NOMO-1 treated with dmso at 0.1 percent for 144 hours (cell line): Measurements from ENCODE around the gene RNU1-4.
"Not testable (repeated sequence)": the region's sequence is repeated elsewhere in the genome, so short reads cannot be mapped to it uniquely, and the experiment has no call there.

Experiments used
- DNase-seq: peaks from one replicate; lab custom pipeline; 2025; ENCODE audit not compliant: unreplicated experiment; lab: John Stamatoyannopoulos, UW

Gene RNU1-4

GRCh38 chr1:16708704-16709103 is 31.6 kb upstream of the RNU1-4 start:
- not testable (repeated sequence) for DNase-seq

DNA sequence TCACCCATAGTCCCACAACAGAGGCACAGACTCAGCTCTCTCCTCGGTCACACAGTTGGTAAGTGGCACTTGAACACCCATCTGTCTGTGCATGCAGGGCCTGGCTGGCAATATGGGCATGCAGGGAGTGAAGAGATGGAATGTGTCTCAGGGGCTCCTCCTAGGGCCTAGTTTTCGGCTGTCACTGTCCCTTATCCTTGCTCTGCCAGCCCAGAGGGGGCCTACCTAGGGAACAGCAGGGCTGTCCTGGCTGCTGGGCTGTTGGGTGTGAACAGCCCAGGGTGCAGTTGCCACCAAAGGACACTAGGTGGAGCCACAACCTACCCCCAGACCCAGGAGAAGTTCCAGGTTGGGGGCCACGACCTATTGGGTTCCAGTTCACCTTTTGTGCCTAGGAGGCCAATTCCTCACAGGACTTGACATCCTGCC is 30.6 kb upstream of the RNU1-4 start:
- not testable (repeated sequence) for DNase-seq

GRCh38 chr1:16710618-16711017 is 29.7 kb upstream of the RNU1-4 start:
- not testable (repeated sequence) for DNase-seq

DNA sequence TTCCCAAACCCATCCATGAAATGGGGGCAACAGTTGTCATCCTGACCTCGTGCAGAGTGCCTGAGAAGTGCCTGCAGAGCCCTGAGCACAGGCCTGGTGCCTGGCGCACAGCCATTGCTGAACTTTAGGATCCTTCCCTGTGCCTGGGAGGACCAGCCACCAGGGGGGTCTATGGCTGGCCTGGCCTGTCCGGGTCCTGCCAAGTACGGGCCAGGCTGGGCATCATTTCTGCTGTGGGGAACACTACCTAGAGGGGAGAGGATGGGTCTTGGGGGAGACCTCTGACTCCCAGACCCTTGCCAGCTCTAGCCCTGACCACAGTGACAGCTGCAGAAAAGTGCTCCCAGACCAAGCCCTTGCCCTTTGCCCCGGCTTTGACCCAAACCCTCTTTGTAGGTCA is 28.2 kb upstream of the RNU1-4 start:
- DNase-seq, result not testable (repeated sequence)

- not testable (repeated sequence) for DNase-seq
These were observed 27.7 kb upstream of the RNU1-4 start for GRCh38 chr1:16712582-16712981.

GRCh38 chr1:16712984-16713383 is 27.3 kb upstream of the RNU1-4 start:
- DNase-seq, result not testable (repeated sequence)

DNA sequence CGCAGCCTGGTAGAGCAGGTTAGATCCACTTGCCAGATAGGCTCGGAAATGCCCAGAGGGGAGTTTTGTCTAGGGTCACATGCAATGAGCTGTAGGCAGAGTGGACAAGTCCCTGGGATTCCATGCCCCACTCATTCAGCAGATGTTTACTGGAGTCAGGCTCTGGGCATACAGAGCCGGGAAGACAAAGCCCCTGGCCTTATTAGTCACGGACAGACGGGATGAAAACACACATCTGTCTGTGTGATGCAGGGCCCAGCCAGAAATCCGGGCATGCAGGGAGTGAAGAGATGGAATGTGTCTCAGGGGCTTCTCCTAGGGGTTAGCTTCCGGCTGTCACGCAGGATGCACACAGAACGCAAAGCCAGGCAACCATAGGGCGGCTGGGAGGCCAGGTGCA is 26.8 kb upstream of the RNU1-4 start:
- DNase-seq, result not testable (repeated sequence)

- DNase-seq, result no peak
These were observed 23.5 kb upstream of the RNU1-4 start for GRCh38 chr1:16716691-16717335.

DNA sequence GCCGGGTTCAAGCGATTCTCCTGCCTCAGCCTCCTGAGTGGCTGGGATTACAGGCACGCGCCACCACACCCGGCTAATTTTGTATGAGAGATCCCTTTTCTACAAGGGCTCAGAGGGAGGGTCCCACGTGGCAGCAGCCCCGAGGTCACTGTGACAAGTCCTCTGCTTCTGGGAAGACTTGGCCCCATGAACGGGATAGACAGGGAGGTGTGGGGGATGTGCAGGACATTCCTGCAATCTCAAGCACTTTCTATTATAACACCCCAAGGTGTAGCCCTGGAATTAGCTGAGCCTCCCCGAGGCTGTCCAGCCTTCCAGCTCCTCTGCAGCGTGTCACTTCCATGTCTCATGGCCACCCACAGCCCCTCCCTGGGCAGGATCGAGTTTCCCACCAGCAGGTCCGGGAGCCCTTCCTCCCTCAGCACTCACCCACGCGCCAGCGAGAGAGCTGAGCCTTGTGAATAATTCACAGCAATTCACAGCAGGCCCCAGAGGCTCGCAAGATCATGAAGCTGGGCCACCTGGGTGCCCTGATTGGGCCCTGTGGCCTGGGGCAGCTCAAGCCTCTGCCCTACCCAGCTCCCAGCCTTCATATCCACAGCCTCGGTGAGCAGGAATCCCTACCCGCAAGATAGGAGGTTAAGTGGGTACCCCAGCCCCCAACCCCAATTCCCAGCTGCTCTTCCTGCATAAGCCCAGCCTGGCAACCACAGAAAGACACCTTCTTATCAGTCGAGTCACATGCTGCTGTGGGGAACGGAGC is 22.8 kb upstream of the RNU1-4 start:
- DNase-seq, result no peak

DNA sequence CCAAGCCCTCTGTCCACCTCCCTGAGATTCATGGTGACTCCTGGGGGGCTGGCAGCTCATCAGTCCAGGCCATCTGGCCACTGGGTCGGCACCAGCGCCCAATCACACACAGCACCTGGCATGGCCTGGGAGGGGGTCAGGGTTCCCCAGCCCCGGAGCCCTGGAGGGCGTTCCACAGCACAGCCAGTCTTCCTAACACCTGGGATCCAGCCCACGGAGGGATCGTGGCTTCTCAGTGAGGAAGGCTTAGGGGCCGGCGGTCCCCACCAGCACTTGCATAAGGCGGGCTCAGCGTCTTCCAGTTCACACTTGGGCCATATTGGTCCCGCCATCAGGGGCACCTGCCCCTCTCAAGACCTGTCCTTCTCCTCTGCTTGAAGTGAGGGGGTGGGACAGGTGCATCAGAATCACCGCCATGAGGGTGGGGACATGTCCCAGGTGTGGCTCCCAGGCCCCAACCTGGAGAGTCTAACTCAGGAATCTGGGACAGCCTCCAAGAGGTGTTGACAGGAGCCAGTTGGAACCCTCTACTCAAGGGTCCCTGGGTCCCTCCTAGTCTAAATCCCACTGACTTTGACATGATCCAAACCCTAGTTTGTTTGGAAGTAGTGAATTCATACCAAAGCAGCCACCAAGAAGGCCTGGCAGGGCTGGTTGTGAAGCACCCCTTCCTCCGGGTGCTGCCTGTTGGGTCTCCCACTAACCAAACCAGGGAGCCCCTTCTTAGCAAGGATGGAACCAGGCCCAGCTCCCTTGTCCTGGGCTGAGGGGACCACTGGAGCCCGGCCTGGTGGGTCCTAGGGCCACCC is 22.0 kb upstream of the RNU1-4 start:
- DNase-seq, result not testable (repeated sequence)

GRCh38 chr1:16718908-16719533 is 21.3 kb upstream of the RNU1-4 start:
- no peak for DNase-seq

- no peak for DNase-seq
These were observed 20.6 kb upstream of the RNU1-4 start for GRCh38 chr1:16719571-16720350.

DNA sequence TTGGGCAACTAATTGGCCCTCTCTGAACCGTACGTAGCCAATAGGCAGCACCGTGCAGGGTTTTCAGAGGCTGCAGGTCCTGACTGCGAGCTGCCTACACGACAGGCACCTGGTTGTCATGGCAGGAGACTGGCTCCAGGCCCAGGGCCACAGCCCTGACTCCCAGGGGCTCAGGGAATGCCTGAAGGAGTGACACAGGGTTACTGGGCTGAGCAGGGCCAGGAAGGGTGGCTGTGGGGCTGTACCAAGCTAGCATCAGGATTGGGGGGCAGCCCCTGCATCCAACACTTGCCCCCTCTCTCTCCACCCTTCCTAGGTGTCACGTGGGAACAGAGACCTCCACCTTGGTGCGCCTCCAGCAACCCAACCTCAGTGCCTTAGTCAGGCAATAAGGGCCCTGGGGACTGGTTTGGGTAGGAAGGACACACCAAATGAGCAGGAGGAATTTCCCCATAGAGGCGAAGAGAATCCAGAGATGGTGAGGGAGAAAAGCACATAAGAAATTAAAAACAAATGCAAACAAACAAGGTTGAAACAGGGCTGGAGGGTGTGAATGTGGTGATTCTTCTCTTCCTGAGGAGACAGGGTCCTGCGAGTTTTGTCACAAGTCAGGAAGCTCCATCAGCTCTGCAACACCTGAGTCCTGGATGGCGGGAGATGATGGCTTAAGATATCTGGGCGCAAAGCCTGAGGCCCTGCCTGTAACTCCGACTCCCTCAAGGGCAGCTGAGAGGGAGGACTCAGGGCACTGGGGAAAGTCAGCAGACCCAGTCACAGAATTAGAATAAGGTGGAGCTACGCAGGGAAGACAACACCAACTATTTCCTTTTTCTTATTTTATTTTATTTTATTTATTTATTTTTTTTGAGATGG is 19.7 kb upstream of the RNU1-4 start:
- no peak for DNase-seq

- no peak for DNase-seq
These were observed 18.3 kb upstream of the RNU1-4 start for GRCh38 chr1:16721871-16722641.

DNA sequence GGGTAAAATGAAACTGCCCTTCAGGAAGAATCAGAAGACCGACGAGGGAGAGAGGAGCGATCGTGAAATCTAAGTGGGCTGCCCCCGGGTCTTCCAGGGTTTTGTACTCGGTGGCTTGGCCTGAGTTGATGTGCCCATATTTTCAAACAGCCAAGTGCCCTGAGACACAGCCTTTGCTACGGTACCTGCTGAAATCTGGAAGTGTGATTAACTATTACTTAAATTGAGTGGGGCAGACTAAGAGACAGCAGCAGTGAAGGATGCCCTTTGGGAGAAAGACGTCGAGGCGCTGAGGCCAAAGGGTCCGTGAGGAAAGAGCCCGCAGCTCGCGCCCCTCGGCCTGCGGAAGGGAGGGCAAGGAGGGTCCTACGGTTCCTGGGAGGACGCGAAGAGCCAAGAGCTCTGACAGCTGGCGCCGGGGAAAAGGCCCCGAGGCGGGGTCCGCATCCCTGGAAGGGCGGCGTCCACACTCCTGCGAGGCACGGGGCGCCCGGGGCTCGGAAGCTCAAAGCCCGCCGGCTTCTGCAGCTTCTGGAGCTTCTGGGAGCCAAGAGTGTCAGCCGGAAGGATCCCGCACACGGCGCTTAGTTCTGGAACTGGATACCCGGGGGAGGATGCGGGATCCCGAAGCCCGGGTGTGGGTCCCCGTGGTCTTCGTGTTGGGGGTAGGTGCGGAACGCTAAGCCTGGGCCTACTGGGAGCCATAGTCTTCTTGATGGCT is 15.4 kb upstream of the RNU1-4 start:
- DNase-seq, result no peak

DNA sequence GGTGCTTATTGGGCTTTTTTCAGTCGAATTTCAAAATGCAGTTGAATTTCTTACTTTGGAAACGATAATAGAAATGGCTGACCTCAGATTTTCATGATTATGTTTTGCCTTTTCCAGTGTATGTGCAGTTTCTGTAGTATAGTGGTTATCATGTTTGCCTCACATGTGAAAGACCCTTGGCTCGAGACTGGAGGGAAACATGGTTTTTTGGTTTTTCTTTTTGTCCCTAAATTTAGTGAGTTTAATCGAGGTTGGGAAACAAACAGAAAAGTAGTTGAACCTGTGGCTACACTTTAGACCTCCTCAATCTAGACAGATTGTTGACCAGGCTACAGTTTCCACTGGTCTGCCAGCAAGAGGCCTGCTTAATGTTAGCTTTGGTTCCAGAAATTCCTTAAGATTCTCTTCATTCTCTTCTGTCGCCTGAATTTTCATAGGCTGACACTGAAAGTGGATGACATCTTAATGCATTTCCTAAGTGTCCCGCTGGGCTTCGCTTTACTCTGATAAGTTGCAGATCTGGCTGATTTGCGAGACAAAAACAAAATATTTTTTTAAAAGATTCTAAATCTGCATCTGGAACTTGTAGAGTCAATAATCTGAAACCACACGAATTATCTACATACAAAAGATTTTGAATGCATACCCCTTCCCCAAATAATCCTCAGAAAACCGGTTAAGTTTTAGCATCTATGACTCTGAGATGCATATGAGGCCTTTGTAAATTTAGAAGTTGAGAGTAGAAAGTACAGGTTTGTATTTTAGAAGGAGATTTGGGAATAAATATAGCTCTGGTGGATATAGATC is 14.7 kb upstream of the RNU1-4 start:
- not testable (repeated sequence) for DNase-seq
